ENCODE results near the gene BDNF.

The BDNF gene

GRCh38 chr11:27705873-27706820 lies 5.9 kb upstream of the BDNF start:
- no peak for DNase-seq

- DNase-seq: no peak
Measured at GRCh38 chr11:27703481-27703880, 3.2 kb upstream of the BDNF start.

GRCh38 chr11:27702811-27703210 lies 2.6 kb upstream of the BDNF start:
- no peak for DNase-seq

- no peak for DNase-seq
Measured at GRCh38 chr11:27701355-27702105, 1.3 kb upstream of the BDNF start.

GRCh38 chr11:27699926-27700350 lies 317 bp downstream of the BDNF start:
- DNase-seq: no peak

- DNase-seq: no peak
Measured at GRCh38 chr11:27699242-27699925, 871 bp downstream of the BDNF start.

GRCh38 chr11:27698872-27699241 lies 1.4 kb downstream of the BDNF start:
- peak; percentile 19 to 54 for DNase-seq

- no peak for DNase-seq
Measured at GRCh38 chr11:27697679-27698275, 2.5 kb downstream of the BDNF start.

- DNase-seq: no peak
Measured at GRCh38 chr11:27696961-27697360, 3.3 kb downstream of the BDNF start.

- no peak for DNase-seq
Measured at GRCh38 chr11:27696115-27696514, 4.1 kb downstream of the BDNF start.

GRCh38 chr11:27694992-27695391 lies 5.3 kb downstream of the BDNF start:
- DNase-seq: no peak

- no peak for DNase-seq
Measured at GRCh38 chr11:27693398-27693797, 6.9 kb downstream of the BDNF start.

- DNase-seq: no peak
Measured at GRCh38 chr11:27692781-27693180, 7.5 kb downstream of the BDNF start.

GRCh38 chr11:27688076-27688475 lies 12.2 kb downstream of the BDNF start:
- DNase-seq: no peak

GRCh38 chr11:27681664-27682063 lies 18.6 kb downstream of the BDNF start:
- DNase-seq: no peak

- no peak for DNase-seq
Measured at GRCh38 chr11:27679136-27680015, 20.9 kb downstream of the BDNF start.

- DNase-seq: no peak
Measured at GRCh38 chr11:27678242-27678641, 22.0 kb downstream of the BDNF start.

- DNase-seq: no peak
Measured at GRCh38 chr11:27677108-27677507, 23.1 kb downstream of the BDNF start.

GRCh38 chr11:27673979-27674663 lies 26.1 kb downstream of the BDNF start:
- no peak for DNase-seq

GRCh38 chr11:27672836-27673464 lies 27.3 kb downstream of the BDNF start:
- DNase-seq: no peak
